ENCODE results near the gene CACNA1B.
"Not testable (repeated sequence)": the region's sequence is repeated elsewhere in the genome, so short reads cannot be mapped to it uniquely, and the experiment has no call there.

The CACNA1B gene

DNA sequence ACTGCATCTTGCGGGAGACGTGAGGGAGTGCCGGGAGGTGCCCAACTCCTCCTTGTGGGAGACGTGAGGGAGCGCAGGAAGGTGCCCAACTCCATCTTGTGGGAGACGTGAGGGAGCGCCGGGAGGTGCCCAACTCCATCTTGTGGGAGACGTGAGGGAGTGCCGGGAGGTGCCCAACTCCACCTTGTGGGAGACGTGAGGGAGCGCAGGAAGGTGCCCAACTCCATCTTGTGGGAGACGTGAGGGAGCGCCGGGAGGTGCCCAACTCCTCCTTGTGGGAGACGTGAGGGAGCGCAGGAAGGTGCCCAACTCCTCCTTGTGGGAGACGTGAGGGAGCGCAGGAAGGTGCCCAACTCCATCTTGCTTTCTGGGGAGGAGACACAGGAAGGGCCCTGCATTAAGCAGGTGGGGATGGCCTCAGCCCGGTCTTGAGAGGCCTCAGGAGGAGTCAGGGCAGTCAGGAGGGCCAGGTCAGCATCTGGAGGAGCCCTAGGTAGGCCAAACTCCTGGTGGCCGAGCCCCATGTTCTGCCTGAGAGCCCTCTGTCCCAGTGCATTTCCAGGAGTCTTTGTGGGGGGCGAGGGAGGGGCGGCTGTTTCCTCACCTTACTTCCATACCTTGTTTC lies 236.2 kb downstream of the CACNA1B start:
- H3K9ac ChIP-seq (ENCODE audit: low read length in 2 of 2); H3K4me1 ChIP-seq (ENCODE audit: control insufficient read depth, insufficient read depth, low read length); H3K4me3 ChIP-seq (ENCODE audit: low read length in 2 of 2); H3K27ac ChIP-seq (ENCODE audit: low read length); H3K36me3 ChIP-seq (ENCODE audit: control insufficient read depth in 2 of 2, insufficient read depth in 2 of 2, low read length in 2 of 2); H3K9me3 ChIP-seq (ENCODE audit: control insufficient read depth in 2 of 2, low read length in 2 of 2); H3K27me3 ChIP-seq (ENCODE audit: control insufficient read depth in 1 of 2, insufficient read depth in 2 of 2, low read length in 2 of 2): not testable (repeated sequence)

DNA sequence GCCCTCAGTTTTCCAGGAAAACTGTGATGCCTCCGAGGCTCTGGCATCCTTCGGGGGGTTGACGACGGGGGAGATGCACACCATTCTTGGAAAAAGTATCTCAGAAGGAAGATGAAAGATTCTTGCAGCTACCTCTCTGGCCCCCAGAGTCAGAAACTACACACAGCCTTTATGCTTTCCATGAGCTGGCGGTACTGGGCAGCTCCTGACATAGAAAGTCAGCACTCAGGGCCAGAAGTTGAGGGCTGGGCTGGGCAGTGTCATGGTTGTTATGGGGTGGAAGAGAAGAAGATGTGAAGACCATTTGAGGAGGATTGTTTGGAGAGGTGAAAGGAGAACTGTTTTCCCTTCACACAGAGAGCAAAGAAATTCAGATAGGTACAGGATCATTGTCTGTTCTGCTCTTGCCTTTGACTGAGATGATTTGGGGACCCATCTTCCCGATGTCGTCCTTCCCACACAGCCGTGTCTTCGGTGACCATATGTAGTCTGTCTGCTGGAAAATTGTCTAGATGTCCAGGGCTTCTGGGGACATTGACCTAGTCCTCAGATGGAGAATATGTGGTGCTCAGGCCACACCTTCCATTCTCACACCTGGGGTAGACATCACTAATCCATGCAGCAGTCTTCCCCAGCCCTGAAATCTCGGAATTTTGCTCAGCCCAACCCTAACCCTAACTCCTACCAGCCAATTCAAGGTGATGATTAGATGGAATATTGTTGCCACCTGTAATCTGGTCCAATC lies 237.1 kb downstream of the CACNA1B start:
- peaks cover 4 to 6% of the 10 kb centered on the region in 2 donors for H3K27me3 ChIP-seq (ENCODE audit: control insufficient read depth in 1 of 2, insufficient read depth in 2 of 2, low read length in 2 of 2)
- H3K9ac ChIP-seq (ENCODE audit: low read length in 2 of 2): no peak overlapping the region
- H3K4me3 ChIP-seq (ENCODE audit: low read length in 2 of 2): no peak overlapping the region
- no peak overlapping the region for H3K27ac ChIP-seq (ENCODE audit: low read length)
- no peaks in the 10 kb centered on the region for H3K4me1 ChIP-seq (ENCODE audit: control insufficient read depth, insufficient read depth, low read length)
- H3K9me3 ChIP-seq (ENCODE audit: control insufficient read depth in 2 of 2, low read length in 2 of 2): no peaks in the 10 kb centered on the region
- H3K36me3 ChIP-seq (ENCODE audit: control insufficient read depth in 2 of 2, insufficient read depth in 2 of 2, low read length in 2 of 2): no peaks in the 10 kb centered on the region

DNA sequence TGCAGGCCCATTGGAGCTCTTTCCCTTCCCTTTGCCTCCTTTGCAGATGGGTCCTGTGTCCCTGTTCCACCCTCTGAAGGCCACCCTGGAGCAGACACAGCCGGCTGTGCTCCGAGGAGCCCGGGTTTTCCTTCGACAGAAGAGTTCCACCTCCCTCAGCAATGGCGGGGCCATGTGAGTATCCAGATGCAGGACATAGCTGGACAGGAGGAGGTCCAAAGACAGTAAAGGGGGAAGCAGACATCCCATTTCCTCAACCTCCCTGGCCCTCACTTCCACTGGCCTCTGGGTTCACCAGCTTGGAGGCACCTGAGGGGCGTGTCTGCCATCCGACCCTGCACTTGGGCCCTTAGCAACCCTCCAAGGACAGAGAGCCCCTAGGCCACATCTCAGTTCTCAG lies 237.9 kb downstream of the CACNA1B start:
- H3K27ac ChIP-seq (ENCODE audit: low read length): no peak overlapping the region
- no peak overlapping the region for H3K4me3 ChIP-seq (ENCODE audit: low read length in 2 of 2)
- H3K27me3 ChIP-seq (ENCODE audit: control insufficient read depth in 1 of 2, insufficient read depth in 2 of 2, low read length in 2 of 2): peaks cover 4 to 6% of the 10 kb centered on the region in 2 donors
- H3K36me3 ChIP-seq (ENCODE audit: control insufficient read depth in 2 of 2, insufficient read depth in 2 of 2, low read length in 2 of 2): no peaks in the 10 kb centered on the region
- H3K4me1 ChIP-seq (ENCODE audit: control insufficient read depth, insufficient read depth, low read length): no peaks in the 10 kb centered on the region
- H3K9ac ChIP-seq (ENCODE audit: low read length in 2 of 2): no peak overlapping the region
- H3K9me3 ChIP-seq (ENCODE audit: control insufficient read depth in 2 of 2, low read length in 2 of 2): no peaks in the 10 kb centered on the region

DNA sequence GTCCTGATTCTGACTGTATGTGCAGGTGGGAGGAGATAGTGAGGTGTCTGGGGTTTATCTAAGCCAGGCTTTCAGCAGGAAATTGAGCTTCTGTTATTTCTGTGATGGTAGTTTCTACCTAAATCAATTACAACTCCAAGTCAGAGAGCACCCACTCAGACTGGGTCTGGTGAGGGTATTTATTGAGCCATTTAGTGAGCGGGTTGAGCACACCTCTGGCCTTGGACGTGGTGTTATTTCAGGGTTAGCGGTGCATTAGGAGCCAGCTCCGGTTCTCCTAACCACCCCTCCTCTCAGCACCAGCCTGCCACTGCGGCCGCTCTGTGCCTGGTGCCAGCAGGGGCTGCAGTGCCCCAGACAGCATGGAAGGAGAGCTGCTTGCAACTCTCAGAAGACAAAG lies 238.9 kb downstream of the CACNA1B start:
- no peak overlapping the region for H3K9ac ChIP-seq (ENCODE audit: low read length in 2 of 2)
- H3K4me1 ChIP-seq (ENCODE audit: control insufficient read depth, insufficient read depth, low read length): no peaks in the 10 kb centered on the region
- no peaks in the 10 kb centered on the region for H3K9me3 ChIP-seq (ENCODE audit: control insufficient read depth in 2 of 2, low read length in 2 of 2)
- H3K4me3 ChIP-seq (ENCODE audit: low read length in 2 of 2): no peak overlapping the region
- H3K27ac ChIP-seq (ENCODE audit: low read length): no peak overlapping the region
- H3K36me3 ChIP-seq (ENCODE audit: control insufficient read depth in 2 of 2, insufficient read depth in 2 of 2, low read length in 2 of 2): no peaks in the 10 kb centered on the region
- H3K27me3 ChIP-seq (ENCODE audit: control insufficient read depth in 1 of 2, insufficient read depth in 2 of 2, low read length in 2 of 2): peaks cover 4 to 6% of the 10 kb centered on the region in 2 donors

DNA sequence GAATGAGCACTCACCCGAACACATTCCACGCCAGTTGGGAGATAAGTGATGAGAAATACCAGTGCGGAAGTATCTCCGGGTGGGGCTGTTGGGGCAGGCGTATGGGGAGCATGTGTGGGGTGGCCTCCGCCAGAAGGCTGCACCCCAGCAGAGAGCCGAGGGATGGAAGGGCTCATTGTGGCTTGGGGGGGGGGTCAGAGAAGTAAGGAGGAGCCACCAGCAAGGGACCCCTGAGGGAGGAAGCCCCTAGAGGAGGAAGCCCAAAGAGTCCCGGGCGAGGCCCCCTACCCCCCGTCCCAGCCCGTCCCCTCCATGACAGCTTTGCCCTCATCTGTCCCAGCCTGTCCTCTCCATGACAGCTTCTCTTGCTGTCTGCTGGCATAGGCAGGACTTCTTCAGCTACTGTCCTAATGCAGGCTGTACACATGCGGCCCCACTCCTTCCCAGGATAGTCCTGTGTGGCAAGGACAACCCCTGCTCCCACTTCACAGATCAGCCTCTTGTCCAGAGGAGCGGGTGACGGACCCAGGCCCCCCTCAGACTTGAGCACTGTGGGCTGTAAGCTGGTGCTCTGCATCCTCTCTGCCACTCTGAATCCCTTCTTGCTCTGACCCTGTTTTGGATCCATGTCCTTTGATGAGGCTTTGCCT lies 239.6 kb downstream of the CACNA1B start:
- H3K36me3 ChIP-seq (ENCODE audit: control insufficient read depth in 2 of 2, insufficient read depth in 2 of 2, low read length in 2 of 2): no peaks in the 10 kb centered on the region
- no peaks in the 10 kb centered on the region for H3K4me1 ChIP-seq (ENCODE audit: control insufficient read depth, insufficient read depth, low read length)
- no peak overlapping the region for H3K4me3 ChIP-seq (ENCODE audit: low read length in 2 of 2)
- H3K27me3 ChIP-seq (ENCODE audit: control insufficient read depth in 1 of 2, insufficient read depth in 2 of 2, low read length in 2 of 2): peaks cover 4 to 6% of the 10 kb centered on the region in 2 donors
- no peak overlapping the region for H3K9ac ChIP-seq (ENCODE audit: low read length in 2 of 2)
- H3K9me3 ChIP-seq (ENCODE audit: control insufficient read depth in 2 of 2, low read length in 2 of 2): no peaks in the 10 kb centered on the region
- H3K27ac ChIP-seq (ENCODE audit: low read length): no peak overlapping the region

DNA sequence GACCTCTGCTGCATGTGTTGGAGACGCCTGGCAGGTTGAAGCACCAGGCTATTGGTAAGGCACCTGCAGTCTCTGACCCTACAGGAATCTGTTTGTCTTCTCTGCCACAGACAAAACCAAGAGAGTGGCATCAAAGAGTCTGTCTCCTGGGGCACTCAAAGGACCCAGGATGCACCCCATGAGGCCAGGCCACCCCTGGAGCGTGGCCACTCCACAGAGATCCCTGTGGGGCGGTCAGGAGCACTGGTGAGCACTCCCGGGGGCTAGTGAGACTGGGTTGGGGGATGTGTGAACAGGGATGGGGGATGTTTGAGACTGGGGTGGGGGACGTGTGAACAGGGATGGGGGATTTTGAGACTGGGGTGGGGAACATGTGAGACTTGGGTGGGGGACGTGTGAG lies 240.3 kb downstream of the CACNA1B start:
- H3K27ac ChIP-seq (ENCODE audit: low read length): no peak overlapping the region
- H3K4me3 ChIP-seq (ENCODE audit: low read length in 2 of 2): no peak overlapping the region
- no peaks in the 10 kb centered on the region for H3K9me3 ChIP-seq (ENCODE audit: control insufficient read depth in 2 of 2, low read length in 2 of 2)
- no peaks in the 10 kb centered on the region for H3K36me3 ChIP-seq (ENCODE audit: control insufficient read depth in 2 of 2, insufficient read depth in 2 of 2, low read length in 2 of 2)
- peaks cover 6 to 7% of the 10 kb centered on the region in 2 donors for H3K27me3 ChIP-seq (ENCODE audit: control insufficient read depth in 1 of 2, insufficient read depth in 2 of 2, low read length in 2 of 2)
- no peak overlapping the region for H3K9ac ChIP-seq (ENCODE audit: low read length in 2 of 2)
- no peaks in the 10 kb centered on the region for H3K4me1 ChIP-seq (ENCODE audit: control insufficient read depth, insufficient read depth, low read length)

DNA sequence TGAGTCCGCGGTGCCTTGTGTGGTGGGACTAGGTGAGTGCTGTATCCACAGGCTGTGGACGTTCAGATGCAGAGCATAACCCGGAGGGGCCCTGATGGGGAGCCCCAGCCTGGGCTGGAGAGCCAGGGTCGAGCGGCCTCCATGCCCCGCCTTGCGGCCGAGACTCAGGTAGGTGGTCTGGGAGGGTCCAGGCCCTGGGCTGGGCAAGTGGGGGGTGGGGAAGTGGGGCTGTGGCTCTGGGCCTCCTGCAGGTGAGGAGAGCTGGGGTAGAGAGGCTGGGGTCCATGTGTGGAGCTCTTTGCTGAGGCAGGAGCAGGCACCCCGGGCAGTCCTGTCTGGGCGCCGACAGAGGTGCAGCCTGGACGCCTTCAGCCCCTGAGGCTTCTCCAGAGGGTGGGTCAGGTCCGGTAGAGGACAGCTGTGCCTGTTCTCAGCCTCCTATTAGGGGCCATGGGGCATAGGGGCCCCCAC lies 241.1 kb downstream of the CACNA1B start:
- Histone ChIP-seq H3K27ac (ENCODE audit: low read length) (no peak overlapping the region), H3K27me3 (ENCODE audit: control insufficient read depth in 1 of 2, insufficient read depth in 2 of 2, low read length in 2 of 2) (peaks cover 6 to 7% of the 10 kb centered on the region in 2 donors)

DNA sequence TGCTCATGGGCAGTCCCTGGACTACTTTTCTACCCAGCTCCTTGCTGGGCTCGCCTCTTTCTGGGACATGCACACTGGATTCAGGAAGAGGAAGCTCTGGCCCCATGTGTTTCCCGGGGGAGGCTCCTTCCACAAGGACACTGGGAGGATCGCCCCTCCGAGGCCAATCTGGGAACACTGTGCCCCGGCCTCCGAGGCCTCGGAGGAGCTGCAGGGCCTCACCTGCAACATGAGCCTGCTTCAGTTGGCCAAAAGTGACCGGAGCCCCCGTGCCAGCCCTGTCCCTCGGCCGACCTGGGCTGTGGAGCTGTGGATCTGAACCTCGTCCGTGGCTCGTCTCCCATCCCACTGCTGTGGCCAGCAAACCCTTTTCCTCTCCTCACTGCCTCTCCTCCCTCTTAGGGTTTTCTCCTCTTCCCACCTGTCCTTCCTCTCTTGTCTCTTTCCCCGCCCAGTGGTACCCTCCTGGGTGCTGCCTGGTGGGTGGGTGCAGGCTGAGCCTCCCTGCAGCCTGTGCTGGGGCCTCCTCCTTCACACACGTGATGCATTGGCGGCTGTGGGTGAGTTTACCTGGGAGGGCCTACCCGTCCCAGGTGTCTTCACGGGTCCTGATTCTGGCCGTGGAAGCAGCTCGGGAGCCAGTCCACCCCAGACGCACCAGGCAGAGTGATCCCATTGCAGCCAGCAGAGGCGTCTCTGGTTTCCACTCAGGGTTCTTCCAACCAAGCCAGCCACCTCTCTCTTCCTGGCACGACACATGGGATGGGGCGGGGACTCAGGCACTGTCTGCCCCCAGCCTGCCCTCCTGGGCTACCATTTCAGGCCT lies 241.8 kb downstream of the CACNA1B start:
- Histone ChIP-seq H3K4me3 (ENCODE audit: low read length in 2 of 2) (no peak overlapping the region), H3K4me1 (ENCODE audit: control insufficient read depth, insufficient read depth, low read length) (no peaks in the 10 kb centered on the region), H3K36me3 (ENCODE audit: control insufficient read depth in 2 of 2, insufficient read depth in 2 of 2, low read length in 2 of 2) (no peaks in the 10 kb centered on the region), H3K27ac (ENCODE audit: low read length) (no peak overlapping the region), H3K9ac (ENCODE audit: low read length in 2 of 2) (no peak overlapping the region), H3K27me3 (ENCODE audit: control insufficient read depth in 1 of 2, insufficient read depth in 2 of 2, low read length in 2 of 2) (peaks cover 6 to 7% of the 10 kb centered on the region in 2 donors), H3K9me3 (ENCODE audit: control insufficient read depth in 2 of 2, low read length in 2 of 2) (no peaks in the 10 kb centered on the region)

More for the DNA sequence above, 241.1 kb downstream of the CACNA1B start:
- no peak overlapping the region for H3K9ac ChIP-seq (ENCODE audit: low read length in 2 of 2)
- H3K4me1 ChIP-seq (ENCODE audit: control insufficient read depth, insufficient read depth, low read length): no peaks in the 10 kb centered on the region
- H3K36me3 ChIP-seq (ENCODE audit: control insufficient read depth in 2 of 2, insufficient read depth in 2 of 2, low read length in 2 of 2): no peaks in the 10 kb centered on the region
- no peaks in the 10 kb centered on the region for H3K9me3 ChIP-seq (ENCODE audit: control insufficient read depth in 2 of 2, low read length in 2 of 2)
- H3K4me3 ChIP-seq (ENCODE audit: low read length in 2 of 2): no peak overlapping the region

DNA sequence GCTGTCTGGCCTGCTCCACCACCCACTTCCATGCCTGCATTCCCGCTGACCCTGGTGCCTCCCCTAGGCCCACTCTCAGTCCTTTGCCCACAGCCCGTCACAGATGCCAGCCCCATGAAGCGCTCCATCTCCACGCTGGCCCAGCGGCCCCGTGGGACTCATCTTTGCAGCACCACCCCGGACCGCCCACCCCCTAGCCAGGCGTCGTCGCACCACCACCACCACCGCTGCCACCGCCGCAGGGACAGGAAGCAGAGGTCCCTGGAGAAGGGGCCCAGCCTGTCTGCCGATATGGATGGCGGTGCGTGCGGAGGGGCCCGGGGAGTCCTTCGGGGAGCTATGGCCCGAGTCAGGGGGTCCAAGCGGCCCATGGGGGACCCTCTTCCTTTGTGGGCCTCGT lies 242.5 kb downstream of the CACNA1B start:
- H3K9ac ChIP-seq (ENCODE audit: low read length in 2 of 2): no peak overlapping the region
- H3K36me3 ChIP-seq (ENCODE audit: control insufficient read depth in 2 of 2, insufficient read depth in 2 of 2, low read length in 2 of 2): no peaks in the 10 kb centered on the region

More for the DNA sequence above, 242.5 kb downstream of the CACNA1B start:
- Histone ChIP-seq H3K4me1 (ENCODE audit: control insufficient read depth, insufficient read depth, low read length) (no peaks in the 10 kb centered on the region), H3K27me3 (ENCODE audit: control insufficient read depth in 1 of 2, insufficient read depth in 2 of 2, low read length in 2 of 2) (peaks cover 2 to 7% of the 10 kb centered on the region in 2 donors), H3K9me3 (ENCODE audit: control insufficient read depth in 2 of 2, low read length in 2 of 2) (no peaks in the 10 kb centered on the region), H3K27ac (ENCODE audit: low read length) (no peak overlapping the region), H3K4me3 (ENCODE audit: low read length in 2 of 2) (no peak overlapping the region)

Measured in stomach smooth muscle (tissue), 2 donors.